GM19099 (cell line): Measurements from ENCODE around the gene LRR1.
A peak's percentile ranks its signal among the peaks of the same experiment; 100 is the strongest.

ENCODE experiments used
- POLR2A ChIP-seq: IDR thresholded peaks from 3 replicates; pipeline ENCODE4 v1.6.1; 2011; ENCODE audit warnings: low read depth; ENCODE audit not compliant: insufficient read length; ENCODE audit errors: extremely low read depth

Gene LRR1

GRCh38 chr14:49598485-49599300, at the start of gene LRR1:
TSS of gene LRR1 (plus strand) at chr14:49598940. CDS start at chr14:49599021, 81 bp downstream.
- peak; percentile 85 for TF ChIP-seq POLR2A

- TF ChIP-seq POLR2A, result no peak
These were observed 49.3 kb upstream of the LRR1 start for GRCh38 chr14:49549446-49549845.

GRCh38 chr14:49549881-49550280, 48.9 kb upstream of the LRR1 start:
- no peak for TF ChIP-seq POLR2A

- TF ChIP-seq POLR2A, result no peak
These were observed 48.2 kb upstream of the LRR1 start for GRCh38 chr14:49550286-49551184.

GRCh38 chr14:49551569-49551968, 47.2 kb upstream of the LRR1 start:
- TF ChIP-seq POLR2A, result no peak

- no peak for TF ChIP-seq POLR2A
These were observed 45.6 kb upstream of the LRR1 start for GRCh38 chr14:49553106-49553505.

- TF ChIP-seq POLR2A, result no peak
These were observed 44.8 kb upstream of the LRR1 start for GRCh38 chr14:49553892-49554291.

GRCh38 chr14:49559979-49560768, 38.6 kb upstream of the LRR1 start:
- TF ChIP-seq POLR2A, result no peak

GRCh38 chr14:49566714-49567113, 32.0 kb upstream of the LRR1 start:
- no peak for TF ChIP-seq POLR2A

- TF ChIP-seq POLR2A, result no peak
These were observed 29.5 kb upstream of the LRR1 start for GRCh38 chr14:49569281-49569680.

- TF ChIP-seq POLR2A, result no peak
These were observed 24.7 kb upstream of the LRR1 start for GRCh38 chr14:49574038-49574437.

- no peak for TF ChIP-seq POLR2A
These were observed 20.6 kb upstream of the LRR1 start for GRCh38 chr14:49578141-49578540.

GRCh38 chr14:49579841-49580240, 18.9 kb upstream of the LRR1 start:
- no peak for TF ChIP-seq POLR2A

GRCh38 chr14:49581209-49582112, 17.3 kb upstream of the LRR1 start:
- peak; percentile 8 for TF ChIP-seq POLR2A
